Femur (tissue), 1 donor: Measurements from ENCODE around the gene RNF151.

Experiments used
- DNase-seq: peaks from one replicate; pipeline ENCODE4 v3.0.0-alpha.2; 2017

RNF151 gene

GRCh38 chr16:1978476-1979120, 11.9 kb downstream of the RNF151 start:
- DNase-seq: no peak

- no peak for DNase-seq
Observed at GRCh38 chr16:1979271-1980029, 12.8 kb downstream of the RNF151 start.

GRCh38 chr16:1980030-1980769, 13.5 kb downstream of the RNF151 start:
- peak; percentile 55 for DNase-seq

- DNase-seq: no peak
Observed at GRCh38 chr16:1980770-1981087, 14.1 kb downstream of the RNF151 start.

- no peak for DNase-seq
Observed at GRCh38 chr16:1981398-1981836, 14.8 kb downstream of the RNF151 start, which contains the start of gene NOXO1. TSS of gene NOXO1 (minus strand) at chr16:1981469. CDS start at chr16:1981179, 290 bp downstream.

- DNase-seq: peak; percentile 56
Observed at GRCh38 chr16:1982013-1982433, 15.4 kb downstream of the RNF151 start.

GRCh38 chr16:1982991-1983543, 16.4 kb downstream of the RNF151 start:
- no peak for DNase-seq

- DNase-seq: peak; percentile 95
Observed at GRCh38 chr16:1983544-1984346, 17.1 kb downstream of the RNF151 start, which contains the start of gene GFER. TSS of gene GFER (plus strand) at chr16:1984193. CDS start at chr16:1984219, 26 bp downstream.

GRCh38 chr16:1984347-1985225, 17.9 kb downstream of the RNF151 start:
- DNase-seq: peak; percentile 57

GRCh38 chr16:1985466-1986150, 19.0 kb downstream of the RNF151 start:
- DNase-seq: no peak

- no peak for DNase-seq
Observed at GRCh38 chr16:1987198-1987597, 20.5 kb downstream of the RNF151 start.

- DNase-seq: no peak
Observed at GRCh38 chr16:1989209-1990100, 22.8 kb downstream of the RNF151 start, which contains the start of gene SYNGR3. TSS of gene SYNGR3 (plus strand) at chr16:1989970. CDS start at chr16:1990103, 133 bp downstream.

- DNase-seq: no peak
Observed at GRCh38 chr16:1990101-1990350, 23.4 kb downstream of the RNF151 start.

- no peak for DNase-seq
Observed at GRCh38 chr16:1990351-1991134, 23.9 kb downstream of the RNF151 start.

GRCh38 chr16:1991135-1991551, 24.5 kb downstream of the RNF151 start:
- DNase-seq: no peak

- DNase-seq: no peak
Observed at GRCh38 chr16:1991588-1991947, 24.9 kb downstream of the RNF151 start.

- peak; percentile 96 for DNase-seq
Observed at GRCh38 chr16:1991948-1992703, 25.5 kb downstream of the RNF151 start.

- no peak for DNase-seq
Observed at GRCh38 chr16:1992704-1993317, 26.2 kb downstream of the RNF151 start.
